GM19452 (cell line): ENCODE data around the gene PRLH.
A peak's percentile ranks its signal among the peaks of the same experiment; 100 is the strongest.

Source experiments
- ATAC-seq: cut with Tn5 transposase; IDR thresholded peaks from one replicate; pipeline ENCODE4 v1.9.1; 2021; ENCODE audit not compliant: unreplicated experiment

The PRLH gene

DNA sequence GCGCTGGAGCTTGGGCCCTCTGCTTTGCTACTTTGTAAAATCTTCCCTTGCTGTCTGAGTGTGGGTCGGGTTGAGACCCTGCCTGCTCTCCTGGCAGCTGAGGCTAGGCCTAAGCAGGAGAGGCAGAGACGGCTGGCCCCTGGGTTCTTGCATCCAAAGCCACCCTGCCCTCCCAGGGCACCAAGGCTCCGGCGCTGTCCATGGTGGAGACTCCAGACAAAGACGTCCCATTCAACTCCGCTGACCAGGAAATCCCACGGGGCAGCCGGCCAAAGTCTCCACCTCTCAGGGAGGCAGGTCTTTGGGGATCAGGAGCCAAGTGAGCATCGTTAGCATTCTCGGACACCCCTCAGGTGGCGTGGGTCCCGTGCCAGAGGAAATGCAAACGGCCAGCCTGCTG lies 2.6 kb upstream of the PRLH start:
- no peak for ATAC-seq

DNA sequence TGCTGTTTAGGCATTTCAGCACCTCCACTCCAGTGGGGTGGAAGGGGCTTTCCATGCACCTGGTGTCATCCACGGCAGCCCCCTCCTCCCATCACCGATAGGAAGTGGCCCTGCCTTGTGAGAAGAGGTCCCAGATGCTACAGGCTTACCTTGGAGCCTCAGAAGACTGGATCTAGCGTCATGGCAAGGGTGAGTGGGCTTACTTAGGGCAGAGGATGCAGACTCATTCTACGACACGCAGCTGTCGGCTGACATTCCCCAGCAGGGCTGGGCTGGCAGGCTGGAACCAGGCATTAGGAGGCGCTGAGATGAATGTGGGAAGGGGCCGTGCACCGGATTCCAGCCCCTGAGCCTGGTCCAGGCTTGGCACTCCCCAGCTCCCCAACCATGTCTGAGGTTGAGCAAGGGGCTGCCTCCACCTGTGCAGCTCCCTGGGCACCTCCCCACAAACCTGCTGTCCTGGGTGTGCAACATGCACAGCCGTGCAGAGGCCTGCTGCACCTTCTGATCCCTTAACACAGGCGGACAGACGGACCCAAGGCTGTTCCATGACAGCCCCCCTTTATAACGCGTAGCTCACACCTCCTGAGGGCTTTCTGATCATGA lies 1.7 kb upstream of the PRLH start:
- ATAC-seq, result no peak

DNA sequence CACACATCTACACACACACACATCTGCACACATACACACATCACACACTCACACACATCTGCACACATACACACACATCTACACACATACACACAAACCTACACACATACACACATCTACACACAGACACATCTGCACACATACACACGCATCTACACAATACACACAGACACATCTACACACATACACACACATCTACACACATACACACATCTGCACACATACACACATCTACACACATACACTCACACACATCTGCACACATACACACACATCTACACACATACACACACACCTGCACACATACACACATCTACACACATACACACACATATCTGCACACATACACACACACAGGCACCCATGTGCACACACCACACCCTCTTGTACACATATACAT lies 400 bp upstream of the PRLH start:
- no peak for ATAC-seq

DNA sequence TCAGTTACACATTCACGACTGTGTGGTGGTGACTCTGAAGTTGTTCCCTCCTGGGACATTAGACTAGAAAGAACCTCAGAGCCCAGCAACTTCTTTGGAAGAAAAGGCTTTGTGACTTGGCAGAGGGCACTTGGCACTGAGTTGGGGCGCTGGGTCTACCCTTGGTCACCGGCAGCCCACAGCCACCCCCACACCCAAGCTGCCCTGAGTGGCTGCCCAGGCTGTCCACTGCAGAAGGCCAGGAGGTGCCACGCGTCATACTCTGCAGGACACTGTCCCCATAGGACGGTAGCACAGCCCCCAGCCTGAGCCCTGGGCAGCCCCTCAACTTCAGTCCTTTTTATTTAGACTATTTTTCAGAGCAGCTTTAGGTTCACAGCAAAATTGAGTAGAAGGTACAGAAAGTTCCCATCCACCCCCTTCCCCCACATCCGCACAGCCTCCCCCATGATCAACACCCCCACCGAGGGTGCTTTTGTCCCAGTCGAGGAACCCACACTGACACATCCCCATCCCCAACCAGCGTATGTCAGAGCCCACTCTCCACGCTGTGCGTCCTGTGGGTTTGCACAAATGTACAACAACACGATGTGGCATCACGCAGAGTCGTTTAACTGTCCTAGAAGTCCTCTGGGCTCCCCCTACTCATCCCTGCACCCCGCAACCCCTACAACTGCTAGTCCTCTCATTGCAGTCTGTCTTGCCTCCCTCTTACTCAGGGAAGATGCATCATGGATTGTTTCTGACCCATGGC lies 1.1 kb downstream of the PRLH start:
- ATAC-seq, result no peak

DNA sequence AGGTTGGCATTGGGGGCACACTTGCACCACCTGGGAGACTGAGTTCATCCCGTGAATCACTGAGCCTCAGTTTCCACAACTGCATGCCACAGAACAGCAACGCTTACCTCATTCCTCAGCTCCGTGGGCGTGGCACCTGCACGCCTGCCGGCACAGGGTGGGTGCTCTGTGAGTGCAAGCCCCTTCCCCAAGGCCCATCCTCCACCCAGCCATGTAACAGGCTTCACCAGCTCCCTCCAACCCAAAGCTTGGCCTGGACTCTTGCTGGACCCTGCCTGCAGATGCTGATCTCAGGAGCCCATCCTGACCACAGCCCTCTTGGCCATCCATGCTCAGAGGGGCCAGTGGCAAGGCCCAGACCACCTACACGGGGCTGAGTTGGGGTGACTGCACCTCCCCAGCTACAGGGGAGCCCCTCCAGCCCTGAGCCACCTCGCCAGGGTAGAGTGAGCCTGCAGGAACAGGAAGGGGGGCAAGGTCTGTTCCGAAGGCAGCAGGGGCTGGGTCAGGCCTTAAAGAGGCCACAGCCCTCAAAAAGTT lies 1.8 kb downstream of the PRLH start:
- no peak for ATAC-seq

GRCh38 chr2:237569041-237569440 lies 2.7 kb downstream of the PRLH start:
- no peak for ATAC-seq

DNA sequence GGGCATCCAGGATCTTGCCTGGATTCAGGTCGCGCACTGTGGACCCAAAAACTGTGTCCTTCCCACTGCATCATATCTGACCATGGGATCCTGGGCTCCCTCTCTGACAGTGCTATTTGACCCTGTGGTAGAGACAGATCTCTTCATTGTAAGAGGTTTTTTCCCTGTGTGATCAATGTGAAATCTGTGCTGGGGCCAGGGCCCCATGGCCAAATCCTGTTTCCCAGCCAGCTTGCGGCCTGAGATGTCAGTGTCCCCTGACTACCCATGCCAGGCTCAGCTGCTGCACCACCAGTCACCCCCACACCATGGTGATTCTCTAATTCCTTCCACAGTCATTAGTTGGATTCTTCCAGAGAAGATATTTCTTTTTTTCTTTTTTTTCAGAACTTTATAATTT lies 3.5 kb downstream of the PRLH start:
- no peak for ATAC-seq

GRCh38 chr2:237570776-237571335 lies 4.5 kb downstream of the PRLH start:
- ATAC-seq, result no peak

DNA sequence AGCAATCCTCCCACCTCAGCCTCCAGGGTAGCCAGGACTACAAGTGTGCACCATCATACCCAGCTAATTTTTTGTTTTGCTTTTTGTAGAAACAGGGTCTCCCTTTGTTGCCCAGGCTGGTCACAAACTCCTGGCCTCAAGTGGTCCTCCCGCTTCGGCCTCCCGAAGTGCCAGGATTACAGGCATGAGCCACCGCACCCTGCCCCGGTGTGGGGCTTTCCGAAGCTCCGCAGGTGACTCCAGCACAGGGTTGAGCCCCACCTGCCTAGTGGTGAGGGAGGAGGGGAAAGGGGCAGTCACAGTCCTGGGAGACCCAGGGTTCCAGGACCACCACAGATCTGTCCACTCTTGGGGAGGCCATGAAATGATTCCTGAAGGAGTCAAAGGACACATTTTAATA lies 5.2 kb downstream of the PRLH start:
- ATAC-seq, result no peak

DNA sequence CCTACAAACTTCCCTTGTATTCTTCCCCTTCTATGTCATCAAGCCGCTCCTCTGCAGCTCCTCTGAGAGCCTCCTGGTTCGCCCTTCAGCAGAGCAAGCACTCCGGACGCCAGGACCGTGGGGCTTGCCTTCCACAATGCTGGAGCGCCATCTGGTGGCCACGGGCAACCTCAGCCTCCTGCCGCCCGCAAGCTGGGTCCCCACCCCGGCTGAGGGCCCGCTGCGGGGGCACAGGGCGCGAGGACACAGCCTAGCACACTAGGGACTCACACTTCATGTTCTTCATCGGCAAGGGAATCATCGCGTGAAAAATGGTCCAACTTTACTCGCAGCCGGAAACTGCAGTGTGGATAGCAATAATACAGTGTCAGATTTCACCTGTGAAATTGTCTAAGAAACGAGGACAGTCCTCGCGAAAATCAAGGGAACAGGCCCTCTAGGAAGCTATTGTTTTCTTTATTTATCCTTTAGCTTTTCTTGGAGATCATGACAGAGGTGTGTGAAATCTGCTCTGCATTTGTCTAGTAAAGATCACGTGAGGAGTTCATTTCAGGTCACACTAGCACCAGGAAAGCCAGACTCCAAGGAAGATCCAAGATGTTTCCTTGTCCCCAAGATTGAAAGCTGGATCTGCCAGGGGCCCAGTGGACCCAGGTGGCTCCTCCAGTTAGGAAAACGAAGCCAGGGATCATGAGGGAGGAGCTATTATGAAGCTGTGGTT lies 5.8 kb downstream of the PRLH start:
- ATAC-seq, result peak; percentile 80

- no peak for ATAC-seq
Measured at GRCh38 chr2:237572742-237573101, 6.3 kb downstream of the PRLH start.

DNA sequence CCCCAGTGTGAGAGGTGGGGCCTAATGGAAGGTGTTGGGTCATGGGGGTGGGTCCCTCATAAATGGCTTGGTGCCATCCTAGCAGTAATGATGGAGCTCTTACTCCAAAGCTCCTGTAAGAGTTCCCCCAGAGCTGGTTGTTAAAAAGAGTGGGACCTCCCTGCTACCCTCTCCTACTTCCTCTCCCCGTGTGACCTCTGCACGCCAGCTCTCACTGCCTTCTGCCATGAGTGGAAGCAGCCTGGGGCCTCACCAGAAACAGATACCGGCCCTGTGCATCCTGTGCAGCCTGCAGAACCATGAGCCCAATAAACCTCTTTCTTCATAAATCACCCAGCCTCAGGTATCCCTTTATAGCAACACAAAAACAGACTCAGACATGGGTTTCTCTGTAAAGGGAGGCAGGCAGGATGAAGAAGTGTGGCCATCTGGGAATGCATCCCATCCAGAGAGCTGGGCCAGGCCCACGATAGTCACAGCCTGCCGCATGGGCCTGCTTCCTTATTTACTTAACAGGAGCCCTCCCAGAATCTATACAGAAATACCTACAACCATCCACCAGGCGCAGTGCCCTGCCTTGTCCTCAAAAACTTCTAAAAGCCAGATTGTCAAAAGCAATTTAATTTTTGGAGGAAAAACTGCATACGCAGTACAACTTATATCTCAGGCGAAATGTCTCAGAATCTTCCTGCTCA lies 7.5 kb downstream of the PRLH start:
- ATAC-seq, result no peak

- no peak for ATAC-seq
Measured at GRCh38 chr2:237574467-237574866, 8.1 kb downstream of the PRLH start.

DNA sequence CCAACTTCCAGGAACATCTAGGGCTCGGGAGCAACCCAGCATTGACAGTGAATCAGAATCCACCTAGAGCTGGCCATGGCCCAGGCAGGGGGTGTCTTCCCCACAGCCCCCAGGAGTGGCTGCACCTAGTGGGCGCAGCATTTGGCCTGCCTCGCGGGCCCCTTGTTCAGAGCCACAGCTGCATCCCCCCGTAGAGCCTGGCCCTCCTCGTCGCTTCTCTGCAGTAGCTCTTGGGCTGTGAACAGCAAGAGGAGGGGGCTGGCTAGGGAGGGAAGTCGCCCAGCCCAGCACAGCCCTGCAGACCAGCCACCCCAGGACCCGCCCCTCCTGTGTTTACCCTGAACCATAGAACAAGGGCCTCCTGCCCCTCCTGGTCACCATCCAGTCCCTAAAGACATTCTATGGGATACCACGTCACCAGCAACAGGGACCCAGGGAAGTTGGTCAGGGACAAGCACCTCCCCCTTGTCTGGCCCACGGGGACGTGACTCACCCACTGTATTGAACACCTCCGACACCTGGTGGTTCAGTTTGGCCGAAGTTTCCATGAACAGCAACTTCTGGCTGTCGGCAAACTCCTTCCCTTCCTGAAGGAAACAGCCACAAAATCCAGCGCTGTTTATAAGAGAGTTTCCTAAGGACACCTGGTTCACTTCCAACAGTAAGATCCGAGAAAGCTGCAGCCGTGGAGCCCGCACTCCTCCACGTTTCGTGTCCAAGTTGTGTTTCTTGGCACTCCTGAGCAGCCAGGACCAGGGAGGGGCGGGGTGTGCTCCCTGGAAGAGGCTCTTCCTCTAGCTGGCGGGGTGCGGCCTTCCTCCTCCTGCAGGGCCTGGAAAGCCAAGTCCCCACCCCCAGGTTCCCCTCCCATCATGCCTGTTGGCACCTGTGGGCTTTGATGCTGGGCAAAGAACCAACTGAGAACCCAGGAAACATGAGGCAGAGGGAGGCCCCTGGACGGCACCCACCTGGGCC lies 8.8 kb downstream of the PRLH start:
- ATAC-seq, result no peak

DNA sequence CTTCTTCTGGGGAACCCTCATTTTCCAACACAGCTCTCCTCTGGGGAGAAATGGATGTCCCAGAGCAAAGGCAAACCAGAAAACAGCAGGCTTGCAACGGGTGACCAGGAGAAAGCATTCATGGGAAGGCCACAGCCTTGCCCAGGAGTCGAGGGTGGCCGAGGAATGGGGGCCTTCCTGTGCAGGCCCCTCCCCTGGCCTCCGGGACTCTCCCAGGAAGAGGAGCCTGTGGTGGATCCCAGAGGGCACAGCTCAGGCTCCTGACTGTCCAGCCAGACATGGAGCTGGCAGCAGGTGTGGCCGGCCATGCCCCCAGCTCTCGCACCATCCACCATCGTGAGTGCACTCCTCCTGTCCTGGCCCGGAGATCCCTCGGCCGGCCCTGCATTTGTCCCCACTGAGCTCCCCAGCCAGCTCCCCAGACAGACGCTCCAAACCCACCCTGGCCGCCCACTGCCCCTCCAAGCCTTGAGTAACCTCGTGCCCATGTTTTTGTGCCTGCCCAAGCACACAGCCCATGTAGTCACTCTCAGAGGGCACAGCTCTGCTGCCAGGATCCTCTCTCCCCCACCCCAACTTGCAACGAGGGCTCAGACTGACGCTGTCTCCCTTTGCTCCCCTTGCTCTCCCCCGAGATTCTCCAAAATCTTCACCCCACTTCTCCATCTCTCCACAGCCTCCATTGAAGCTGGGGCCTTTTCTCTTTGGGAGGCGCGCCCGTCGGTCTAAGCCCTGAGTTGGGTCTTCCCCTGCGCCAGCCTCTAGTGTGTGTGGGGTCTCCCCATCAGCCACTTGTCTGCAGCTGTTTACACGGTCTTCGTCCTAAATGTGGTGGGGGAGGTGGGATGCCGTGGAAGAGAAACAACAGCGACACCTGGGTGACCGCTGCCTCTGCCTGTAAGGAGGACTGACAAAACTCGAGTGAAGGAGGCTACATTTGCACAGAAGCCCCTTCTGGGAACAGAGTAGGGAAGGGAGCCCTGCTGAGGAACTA lies 9.8 kb downstream of the PRLH start:
- no peak for ATAC-seq

DNA sequence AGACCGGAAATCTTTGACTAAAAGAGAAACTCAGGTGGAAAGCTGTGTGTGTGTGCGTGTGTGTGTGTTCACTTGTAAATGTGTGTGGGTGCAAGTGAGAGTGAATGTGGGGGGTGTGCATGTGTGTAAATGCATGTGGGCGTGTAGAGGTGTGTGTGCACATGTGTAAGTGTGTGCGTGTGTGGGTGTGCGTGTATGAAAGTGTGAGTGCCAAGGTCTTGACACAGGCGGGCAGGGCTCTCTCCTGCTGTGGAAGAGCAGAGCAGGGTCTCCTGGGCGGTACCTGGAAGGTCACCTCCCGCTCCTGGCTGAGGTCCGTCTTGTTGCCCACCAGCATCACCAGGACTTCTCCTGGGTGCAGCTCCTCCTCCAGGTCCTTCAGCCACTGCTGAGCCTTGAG lies 10.6 kb downstream of the PRLH start:
- ATAC-seq, result no peak

DNA sequence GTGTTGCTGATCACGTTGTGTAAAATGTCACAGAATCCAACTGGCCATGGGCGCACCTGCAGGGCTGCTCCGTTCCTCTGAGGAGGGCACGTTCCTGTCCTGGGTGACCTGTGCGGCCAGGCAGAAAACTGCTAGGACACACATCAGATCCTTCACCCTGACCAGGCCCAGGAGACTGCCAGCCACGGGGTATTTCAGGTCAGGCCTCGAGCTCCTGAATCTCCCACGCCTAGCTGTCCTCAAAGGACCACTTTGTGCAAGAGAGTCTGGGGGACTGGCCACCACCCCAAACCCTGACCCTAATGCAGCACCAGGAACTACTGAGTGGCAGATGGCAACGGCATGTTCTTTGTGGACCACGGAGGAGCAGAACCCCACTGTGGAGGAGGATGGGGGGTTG lies 11.1 kb downstream of the PRLH start:
- no peak for ATAC-seq

GRCh38 chr2:237577956-237578870 lies 11.8 kb downstream of the PRLH start:
- ATAC-seq, result no peak
